Right lobe of liver (tissue), 4 donors: ENCODE results near the gene ZNF738.

ENCODE experiments used
- CTCF ChIP-seq, 4 donors: fragments of 200-600 bp in 3 of 4; fragments of 450-650 bp in 1 of 4; IDR thresholded peaks; one replicate each; pipeline versions ENCODE4 v1.5.1 to v1.8.0; 2016 to 2022; ENCODE audit warnings: antibody characterized with exemption in 4 of 4, mild to moderate bottlenecking in 2 of 4
- POLR2A ChIP-seq: fragments of 450-650 bp; IDR thresholded peaks from one replicate; pipeline ENCODE4 v1.6.1; 2017; ENCODE audit warnings: antibody characterized with exemption, mild to moderate bottlenecking
- donor health status: DM: no; HTN: no; CAD: no.
- donor health status: DM: no; HTN: no; CAD: no.
- donor health status: DM: no; HTN: yes; CAD: no.

GRCh38 chr19:21326169-21326568, 32.6 kb upstream of the ZNF738 start:
- no peak for TF ChIP-seq CTCF (IDR thresholded peaks at IDR 0.05)
- TF ChIP-seq POLR2A = no peak
